ENCODE measurements around the gene RBKS. TPM values are rescaled to one million over a fixed set of nuclear protein-coding genes. Genes with fewer than 3 reads are reported as not detected.

Gene RBKS
- total RNA-seq, 2 experiments from 2014 or later, result 9.2 to 9.7 TPM

GRCh38 chr2:27815860-27816438 is 74.2 kb downstream of the RBKS start:
- no peak overlapping the region for H3K27ac Mint-ChIP-seq
- no peak for DNase-seq
- CTCF ChIA-PET, result interaction anchor here (0.6 to 1.3 kb wide), 2 partner anchors 62 to 134 kb away, joined by 3 to 4 read pairs; no protein-coding TSS in a partner anchor
- intact Hi-C loops (cut with micrococcal nuclease), result no loop called here
- H3K4me1 Mint-ChIP-seq (ENCODE audit: low read depth), result no peaks in the 10 kb centered on the region
- H3K4me3 Mint-ChIP-seq, result no peak overlapping the region
- H3K36me3 Mint-ChIP-seq, result no peaks in the 10 kb centered on the region
- H3K27me3 Mint-ChIP-seq, result no peaks in the 10 kb centered on the region
- POLR2A ChIA-PET, result no interaction called here
- H3K9me3 Mint-ChIP-seq, result no peaks in the 10 kb centered on the region

- Mint-ChIP-seq H3K4me3 (no peak overlapping the region), H3K27me3 (no peaks in the 10 kb centered on the region), H3K27ac (no peak overlapping the region), H3K4me1 (ENCODE audit: low read depth) (peaks cover 7% of the 10 kb centered on the region), H3K36me3 (no peaks in the 10 kb centered on the region), H3K9me3 (no peaks in the 10 kb centered on the region)
- intact Hi-C loops (cut with micrococcal nuclease), result no loop called here
- CTCF ChIA-PET, result interaction anchor here (0.8 kb wide), 1 partner anchor 638 kb away, joined by 3 read pairs; no protein-coding TSS in a partner anchor
- POLR2A ChIA-PET, result no interaction called here
- DNase-seq, result no peak
These were observed 75.4 kb downstream of the RBKS start for GRCh38 chr2:27814758-27815157.

- no peak for DNase-seq
- Mint-ChIP-seq H3K27me3 (no peaks in the 10 kb centered on the region), H3K9me3 (no peaks in the 10 kb centered on the region), H3K27ac (no peak overlapping the region), H3K36me3 (no peaks in the 10 kb centered on the region), H3K4me3 (no peak overlapping the region), H3K4me1 (ENCODE audit: low read depth) (peaks cover 13% of the 10 kb centered on the region)
- intact Hi-C loops (cut with micrococcal nuclease), result no loop called here
- ChIA-PET POLR2A (no interaction called here), CTCF (no interaction called here)
These were observed 78.4 kb downstream of the RBKS start for GRCh38 chr2:27811768-27812167.

- Mint-ChIP-seq H3K27ac (peak overlapping the region; percentile 1), H3K36me3 (no peaks in the 10 kb centered on the region), H3K9me3 (no peaks in the 10 kb centered on the region), H3K4me3 (no peak overlapping the region), H3K4me1 (ENCODE audit: low read depth) (peaks cover 13% of the 10 kb centered on the region), H3K27me3 (no peaks in the 10 kb centered on the region)
- CTCF ChIA-PET, result no interaction called here
- POLR2A ChIA-PET, result no interaction called here
- no peak for DNase-seq
- intact Hi-C loops (cut with micrococcal nuclease), result no loop called here
These were observed 79.7 kb downstream of the RBKS start for GRCh38 chr2:27810455-27810854.

GRCh38 chr2:27809761-27810241 is 80.4 kb downstream of the RBKS start:
- ChIA-PET CTCF (interaction anchor here (1.0 kb wide), 1 partner anchor 87 kb away, joined by 3 read pairs; no protein-coding TSS in a partner anchor), POLR2A (no interaction called here)
- Mint-ChIP-seq H3K4me3 (no peak overlapping the region), H3K9me3 (no peaks in the 10 kb centered on the region), H3K36me3 (no peaks in the 10 kb centered on the region), H3K27me3 (no peaks in the 10 kb centered on the region), H3K27ac (peak overlapping the region; percentile 1), H3K4me1 (ENCODE audit: low read depth) (peaks cover 13% of the 10 kb centered on the region)
- intact Hi-C loops (cut with micrococcal nuclease), result no loop called here
- DNase-seq, result no peak

- POLR2A ChIA-PET, result no interaction called here
- H3K4me3 Mint-ChIP-seq, result no peak overlapping the region
- intact Hi-C loops (cut with micrococcal nuclease), result no loop called here
These were observed 81.2 kb downstream of the RBKS start for GRCh38 chr2:27808984-27809383.

GRCh38 chr2:27808418-27808817 is 81.8 kb downstream of the RBKS start:
- intact Hi-C loops (cut with micrococcal nuclease), result no loop called here
- no peaks in the 10 kb centered on the region for H3K27me3 Mint-ChIP-seq
- H3K27ac Mint-ChIP-seq, result no peak overlapping the region
- ChIA-PET POLR2A (no interaction called here), CTCF (no interaction called here)
- peaks cover 13% of the 10 kb centered on the region for H3K4me1 Mint-ChIP-seq (ENCODE audit: low read depth)
- no peak for DNase-seq
- H3K4me3 Mint-ChIP-seq, result no peak overlapping the region
- H3K9me3 Mint-ChIP-seq, result no peaks in the 10 kb centered on the region
- no peaks in the 10 kb centered on the region for H3K36me3 Mint-ChIP-seq

More at GRCh38 chr2:27808984-27809383, 81.2 kb downstream of the RBKS start:
- Mint-ChIP-seq H3K27me3 (no peaks in the 10 kb centered on the region), H3K9me3 (no peaks in the 10 kb centered on the region), H3K4me1 (ENCODE audit: low read depth) (peaks cover 13% of the 10 kb centered on the region), H3K36me3 (no peaks in the 10 kb centered on the region), H3K27ac (no peak overlapping the region)
- DNase-seq, result no peak
- CTCF ChIA-PET, result interaction anchor here (1.0 kb wide), 1 partner anchor 86 kb away, joined by 3 read pairs; no protein-coding TSS in a partner anchor

GRCh38 chr2:27807476-27807875 is 82.7 kb downstream of the RBKS start:
- H3K27me3 Mint-ChIP-seq, result no peaks in the 10 kb centered on the region
- no peaks in the 10 kb centered on the region for H3K36me3 Mint-ChIP-seq
- H3K4me1 Mint-ChIP-seq (ENCODE audit: low read depth), result peaks cover 13% of the 10 kb centered on the region
- CTCF ChIA-PET, result no interaction called here
- POLR2A ChIA-PET, result no interaction called here
- peak; percentile 24 for DNase-seq
- intact Hi-C loops (cut with micrococcal nuclease), result no loop called here
- H3K27ac Mint-ChIP-seq, result no peak overlapping the region
- H3K9me3 Mint-ChIP-seq, result no peaks in the 10 kb centered on the region
- no peak overlapping the region for H3K4me3 Mint-ChIP-seq

- POLR2A ChIA-PET, result no interaction called here
- no peak overlapping the region for H3K4me3 Mint-ChIP-seq
- no peaks in the 10 kb centered on the region for H3K9me3 Mint-ChIP-seq
- intact Hi-C loops (cut with micrococcal nuclease), result no loop called here
- H3K27me3 Mint-ChIP-seq, result no peaks in the 10 kb centered on the region
- DNase-seq, result no peak
- H3K4me1 Mint-ChIP-seq (ENCODE audit: low read depth), result peaks cover 13% of the 10 kb centered on the region
- H3K36me3 Mint-ChIP-seq, result no peaks in the 10 kb centered on the region
- CTCF ChIA-PET, result interaction anchor here (0.8 kb wide), 1 partner anchor 647 kb away, joined by 4 read pairs; no protein-coding TSS in a partner anchor
- H3K27ac Mint-ChIP-seq, result no peak overlapping the region
These were observed 83.7 kb downstream of the RBKS start for GRCh38 chr2:27806311-27807059.

- no peak overlapping the region for H3K27ac Mint-ChIP-seq
- ChIA-PET CTCF (no interaction called here), POLR2A (no interaction called here)
- intact Hi-C loops (cut with micrococcal nuclease), result no loop called here
- no peak for DNase-seq
- no peak overlapping the region for H3K4me3 Mint-ChIP-seq
- peaks cover 11% of the 10 kb centered on the region for H3K4me1 Mint-ChIP-seq (ENCODE audit: low read depth)
- no peaks in the 10 kb centered on the region for H3K36me3 Mint-ChIP-seq
- no peaks in the 10 kb centered on the region for H3K9me3 Mint-ChIP-seq
- H3K27me3 Mint-ChIP-seq, result no peaks in the 10 kb centered on the region
These were observed 85.0 kb downstream of the RBKS start for GRCh38 chr2:27805180-27805579.

GRCh38 chr2:27804146-27804545 is 86.0 kb downstream of the RBKS start:
- H3K36me3 Mint-ChIP-seq, result no peaks in the 10 kb centered on the region
- H3K27me3 Mint-ChIP-seq, result no peaks in the 10 kb centered on the region
- ChIA-PET POLR2A (no interaction called here), CTCF (interaction anchor here (0.6 to 0.8 kb wide), 2 partner anchors 93 to 585 kb away, joined by 3 to 4 read pairs; no protein-coding TSS in a partner anchor)
- H3K27ac Mint-ChIP-seq, result no peak overlapping the region
- no peak overlapping the region for H3K4me3 Mint-ChIP-seq
- DNase-seq, result no peak
- intact Hi-C loops (cut with micrococcal nuclease), result no loop called here
- H3K9me3 Mint-ChIP-seq, result no peaks in the 10 kb centered on the region
- peaks cover 6% of the 10 kb centered on the region for H3K4me1 Mint-ChIP-seq (ENCODE audit: low read depth)

GRCh38 chr2:27803046-27803445 is 87.1 kb downstream of the RBKS start:
- Mint-ChIP-seq H3K4me1 (ENCODE audit: low read depth) (peaks cover 6% of the 10 kb centered on the region), H3K36me3 (no peaks in the 10 kb centered on the region), H3K27ac (no peak overlapping the region), H3K9me3 (no peaks in the 10 kb centered on the region), H3K4me3 (no peak overlapping the region), H3K27me3 (no peaks in the 10 kb centered on the region)
- ChIA-PET CTCF (no interaction called here), POLR2A (no interaction called here)
- no peak for DNase-seq
- intact Hi-C loops (cut with micrococcal nuclease), result no loop called here

GRCh38 chr2:27802547-27802946 is 87.6 kb downstream of the RBKS start:
- H3K27me3 Mint-ChIP-seq, result no peaks in the 10 kb centered on the region
- POLR2A ChIA-PET, result no interaction called here

More at GRCh38 chr2:27802547-27802946, 87.6 kb downstream of the RBKS start:
- intact Hi-C loops (cut with micrococcal nuclease), result no loop called here
- no peak for DNase-seq
- peaks cover 5% of the 10 kb centered on the region for H3K4me1 Mint-ChIP-seq (ENCODE audit: low read depth)
- H3K27ac Mint-ChIP-seq, result no peak overlapping the region
- CTCF ChIA-PET, result no interaction called here
- no peaks in the 10 kb centered on the region for H3K36me3 Mint-ChIP-seq
- no peak overlapping the region for H3K4me3 Mint-ChIP-seq
- H3K9me3 Mint-ChIP-seq, result no peaks in the 10 kb centered on the region
